Astrocyte of the spinal cord (primary cell): ENCODE data around the gene MACO1.

Source experiments
- DNase-seq: peaks from one replicate; pipeline ENCODE4 v3.0.0; 2011; ENCODE audit warnings: low read depth, low spot score
- H3K4me3 ChIP-seq: 2 replicates; pipeline ENCODE4 v1.5.1; 2011; ENCODE audit warnings: low read depth, mild to moderate bottlenecking, low read length, moderate library complexity
- CTCF ChIP-seq: IDR thresholded peaks from 2 replicates; pipeline ENCODE4 v1.5.1; 2012; ENCODE audit warnings: low read depth, mild to moderate bottlenecking, low read length, inconsistent platforms
- in situ Hi-C: cut with HindIII; loops from 2 replicates; pipeline ENCODE4 v1.10.0; 2017; ENCODE audit warnings: low sequenced_read_pairs

Gene MACO1

DNA sequence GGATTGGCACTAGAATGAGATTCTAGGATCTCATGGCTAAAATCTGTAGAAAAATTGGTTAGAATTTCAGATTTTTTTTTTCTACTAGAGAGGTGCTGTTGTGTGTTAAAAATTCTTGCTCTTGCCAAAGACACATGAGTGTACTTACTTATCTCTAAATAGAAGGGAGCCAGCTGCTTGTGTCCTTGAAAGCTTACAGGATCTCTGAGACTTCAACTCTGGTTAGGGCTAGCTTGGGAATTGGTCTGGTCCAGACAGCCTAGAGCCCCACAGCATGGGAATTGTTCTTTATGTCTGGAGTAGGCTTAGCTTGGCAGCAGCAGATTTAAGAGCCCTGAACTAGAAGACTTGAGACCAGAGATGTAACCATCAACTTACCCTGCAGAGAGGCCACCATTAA lies 37.3 kb downstream of the MACO1 start:
- no peak overlapping the region for H3K4me3 ChIP-seq
- no peak for TF ChIP-seq CTCF
- in situ Hi-C loops: no loop called here
- DNase-seq: no peak

GRCh38 chr1:25469177-25469576 lies 38.5 kb downstream of the MACO1 start:
- DNase-seq: peak; percentile 41
- in situ Hi-C loops: no loop called here
- no peak for TF ChIP-seq CTCF
- H3K4me3 ChIP-seq: no peak overlapping the region

DNA sequence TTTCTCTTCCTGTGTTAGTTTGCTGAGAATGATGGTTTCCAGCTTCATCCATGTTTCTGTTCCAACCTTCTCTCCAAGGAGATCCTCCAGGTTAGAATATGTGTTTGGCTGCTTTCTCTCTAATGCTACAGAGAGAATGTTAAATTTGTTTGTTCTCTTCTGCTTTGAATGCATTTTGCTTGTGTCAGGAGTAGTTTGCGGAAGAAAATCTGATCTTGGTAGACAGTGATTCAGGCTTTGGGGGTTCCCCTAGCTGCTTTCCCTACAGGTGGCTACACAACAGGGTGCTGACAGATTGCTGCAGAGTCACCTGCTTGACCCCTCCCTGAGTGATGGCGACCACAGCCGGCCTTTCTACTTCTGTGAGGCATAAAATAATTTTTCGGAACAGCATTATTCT lies 41.8 kb downstream of the MACO1 start:
- DNase-seq: no peak
- TF ChIP-seq CTCF: no peak
- in situ Hi-C loops: no loop called here
- no peak overlapping the region for H3K4me3 ChIP-seq

DNA sequence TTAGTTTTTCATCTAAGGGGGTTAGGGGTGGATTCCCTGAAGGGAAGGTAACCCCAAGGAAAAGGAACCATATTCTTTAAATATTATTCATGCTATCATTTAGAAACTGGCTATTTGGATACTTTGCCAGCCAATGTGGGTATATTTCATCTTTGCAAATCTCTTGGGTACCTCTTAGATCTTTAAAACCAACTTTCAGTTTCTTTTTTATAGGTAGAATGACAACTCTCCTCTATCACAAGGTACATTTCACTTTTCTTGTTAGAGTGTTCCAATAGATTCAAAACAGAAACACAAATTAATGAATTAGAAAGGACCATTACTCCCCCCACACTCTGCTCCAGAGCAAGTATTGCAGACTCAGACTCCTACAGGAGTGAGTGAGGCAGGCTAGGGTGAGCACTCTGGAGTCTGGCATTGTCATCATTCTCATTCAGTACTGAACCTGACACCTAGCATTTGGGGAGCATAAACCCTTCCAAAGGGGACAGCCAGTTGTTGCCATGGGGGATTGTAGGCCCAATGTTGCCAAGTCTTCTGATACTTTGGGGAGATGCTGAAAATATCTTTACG lies 43.0 kb downstream of the MACO1 start:
- no peak overlapping the region for H3K4me3 ChIP-seq
- no peak for DNase-seq
- in situ Hi-C loops: no loop called here
- no peak for TF ChIP-seq CTCF

DNA sequence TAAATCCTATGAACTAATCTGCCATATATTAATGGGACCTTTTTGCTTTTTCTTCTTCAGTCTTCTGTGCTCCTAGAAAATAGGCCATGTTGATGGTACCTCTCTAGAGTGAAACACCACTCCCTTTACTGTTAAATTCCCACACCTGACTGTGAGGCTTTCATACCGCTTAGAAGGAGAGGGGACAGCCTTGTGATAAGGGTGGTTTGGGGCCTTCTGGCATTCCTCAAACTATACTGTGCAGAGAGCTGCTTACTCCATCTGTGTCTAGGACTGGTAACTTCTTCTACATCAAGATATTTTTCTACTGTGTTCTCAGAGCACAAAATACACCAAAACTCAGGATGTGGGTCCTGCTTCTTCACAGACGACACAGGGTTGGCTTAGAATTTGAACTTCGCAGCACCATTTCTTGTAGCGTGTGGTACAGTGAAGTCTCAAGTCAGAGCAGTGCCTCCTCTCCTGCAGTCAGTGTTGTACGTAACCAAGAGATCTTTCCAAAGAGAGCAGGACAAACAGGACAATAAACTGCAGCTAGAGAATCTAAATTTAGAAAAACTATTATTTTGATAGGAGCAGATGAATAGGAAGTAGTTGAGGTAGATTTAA lies 43.8 kb downstream of the MACO1 start:
- DNase-seq: no peak
- in situ Hi-C loops: no loop called here
- H3K4me3 ChIP-seq: no peak overlapping the region
- no peak for TF ChIP-seq CTCF

DNA sequence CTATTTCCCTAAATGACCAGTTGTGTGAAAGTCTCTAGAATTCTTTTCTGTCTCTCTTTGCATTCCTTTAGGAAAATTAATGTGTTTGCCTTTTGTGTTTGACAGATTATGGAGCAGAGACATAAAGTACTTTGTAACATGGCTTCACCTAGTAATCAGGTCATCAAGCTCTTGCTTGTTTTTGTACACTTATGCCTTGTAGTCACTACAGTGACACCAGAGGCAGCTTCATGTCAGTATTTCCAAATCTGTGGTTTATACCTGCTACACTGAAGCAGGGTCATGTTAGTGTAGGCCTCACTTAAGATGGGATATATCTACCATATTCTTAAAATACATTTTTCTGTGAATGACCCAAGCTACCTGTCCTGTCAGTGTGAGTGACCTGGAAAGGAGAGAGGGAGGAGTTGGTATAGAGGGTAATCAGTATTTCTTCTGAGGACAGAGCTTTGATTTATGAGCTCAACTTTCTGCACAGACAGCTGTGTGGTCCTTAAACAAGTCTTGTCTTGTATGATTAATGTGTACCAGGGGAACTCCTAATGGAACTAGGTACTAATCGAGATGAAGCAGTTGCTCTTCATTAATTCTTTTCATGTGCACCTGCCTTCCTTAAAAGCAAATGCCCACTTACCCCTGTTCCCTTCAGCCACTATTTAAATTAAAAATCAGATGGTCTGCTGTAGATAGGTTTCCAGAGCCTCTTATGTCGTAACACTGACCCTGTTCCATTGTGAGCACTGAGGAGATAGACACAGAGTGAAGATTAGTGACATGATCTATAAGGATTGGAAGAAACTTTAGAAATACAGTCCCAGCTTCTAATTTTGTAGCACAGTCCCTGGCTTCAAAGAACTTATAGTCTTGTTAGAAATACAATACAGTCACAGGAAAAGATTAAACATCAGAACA lies 45.7 kb downstream of the MACO1 start:
- in situ Hi-C loops: no loop called here
- no peak for TF ChIP-seq CTCF
- no peak overlapping the region for H3K4me3 ChIP-seq
- DNase-seq: no peak
